SH-SY5Y (cell line): ENCODE measurements around the gene CLCNKA.

ENCODE experiments used
- GATA2 ChIP-seq: IDR thresholded peaks from 2 replicates; pipeline ENCODE4 v1.6.1; 2011; ENCODE audit warnings: mild to moderate bottlenecking, low read depth, low read length
- GATA3 ChIP-seq: IDR thresholded peaks from 2 replicates; pipeline ENCODE4 v1.6.1; 2011; ENCODE audit warnings: low read depth, mild to moderate bottlenecking, low read length, moderate library complexity

Gene CLCNKA

DNA sequence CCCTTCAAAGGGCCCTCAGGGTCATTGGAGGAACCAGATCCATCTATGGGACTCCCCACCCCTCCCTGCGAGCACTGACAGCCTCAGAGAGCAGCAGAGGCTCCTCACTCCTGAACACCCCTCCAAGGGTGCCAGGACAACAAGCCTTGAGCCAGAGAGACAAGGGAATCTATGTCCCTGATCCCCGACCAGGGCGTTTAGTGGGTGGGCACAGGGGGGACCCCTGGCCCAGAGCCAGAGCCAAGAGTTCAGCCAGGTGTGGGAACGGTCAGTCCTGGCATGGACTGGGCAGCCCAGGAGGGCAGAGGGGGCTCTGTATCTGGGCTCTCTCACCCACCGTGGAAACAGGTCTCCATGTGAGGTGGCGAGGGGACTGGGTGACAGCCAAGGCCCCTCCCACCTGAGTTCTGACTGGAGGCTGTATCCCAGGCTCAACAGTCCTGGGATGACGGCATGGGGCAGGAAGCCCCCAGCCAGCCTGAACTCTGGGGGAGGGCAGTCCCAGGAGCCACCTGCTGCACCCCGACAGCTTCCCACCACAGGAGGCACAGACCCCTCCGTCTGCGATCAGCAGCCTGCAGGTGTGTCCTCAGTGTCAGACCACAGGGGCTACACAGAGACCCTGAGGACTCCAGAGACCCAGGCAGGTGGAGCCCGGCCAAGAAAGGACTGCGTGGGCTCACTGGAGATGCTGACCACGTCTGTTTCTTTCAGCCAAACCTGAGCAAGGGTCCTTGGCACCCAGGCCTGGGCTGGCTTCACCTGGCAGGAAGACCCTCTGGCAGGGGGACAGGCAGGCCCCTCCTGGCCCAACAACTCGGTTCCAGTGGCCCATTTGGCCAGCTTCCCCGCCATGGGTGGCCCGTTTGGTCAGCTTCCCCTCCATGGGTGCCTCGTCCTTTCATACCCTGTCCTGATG, 29.0 kb upstream of the CLCNKA start:
- TF ChIP-seq GATA3 (no peak), GATA2 (no peak)

DNA sequence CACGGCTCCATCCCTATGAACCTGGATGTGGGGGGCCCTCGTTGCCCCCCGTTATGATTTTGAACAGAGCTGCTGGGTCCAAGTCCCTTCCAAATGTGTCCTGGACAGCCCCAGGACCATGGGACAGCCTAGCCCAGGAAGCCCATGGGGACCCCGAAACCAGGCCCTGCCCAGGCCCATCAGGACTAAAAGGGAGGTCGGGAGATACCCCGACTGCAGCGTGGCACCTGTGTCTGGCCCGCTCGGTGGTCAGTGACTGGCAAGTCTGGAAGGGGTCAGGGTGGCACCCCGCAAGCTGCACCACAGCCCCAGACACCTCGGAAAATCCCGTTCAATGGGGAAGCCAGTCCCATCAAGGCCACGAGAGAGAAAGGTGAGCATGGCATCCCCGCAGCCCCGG, 28.2 kb upstream of the CLCNKA start:
- no peak for TF ChIP-seq GATA3
- TF ChIP-seq GATA2, result no peak

DNA sequence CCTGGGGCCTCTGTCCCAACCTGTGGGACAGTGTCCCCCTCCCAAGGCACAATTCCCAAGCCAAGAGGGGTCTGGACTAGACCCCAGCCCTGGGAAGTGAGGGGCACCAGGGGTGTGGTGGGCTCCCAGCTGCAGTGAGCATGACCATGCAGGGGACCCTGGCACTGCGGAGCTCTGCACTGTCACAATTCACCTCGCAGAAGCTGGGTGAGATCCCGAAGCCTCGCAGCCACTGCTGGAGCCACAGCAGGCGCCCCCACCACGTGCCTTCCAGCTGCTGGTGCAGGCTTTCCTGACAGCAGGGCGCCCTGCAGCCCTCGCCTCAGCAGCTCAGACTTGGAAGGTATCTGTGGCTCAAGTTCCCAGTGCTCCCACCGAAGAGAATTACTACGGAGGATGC, 27.8 kb upstream of the CLCNKA start:
- TF ChIP-seq GATA3, result no peak
- no peak for TF ChIP-seq GATA2

- TF ChIP-seq GATA2 (no peak), GATA3 (no peak)
These were observed 27.1 kb upstream of the CLCNKA start for GRCh38 chr1:15994590-15995351.

DNA sequence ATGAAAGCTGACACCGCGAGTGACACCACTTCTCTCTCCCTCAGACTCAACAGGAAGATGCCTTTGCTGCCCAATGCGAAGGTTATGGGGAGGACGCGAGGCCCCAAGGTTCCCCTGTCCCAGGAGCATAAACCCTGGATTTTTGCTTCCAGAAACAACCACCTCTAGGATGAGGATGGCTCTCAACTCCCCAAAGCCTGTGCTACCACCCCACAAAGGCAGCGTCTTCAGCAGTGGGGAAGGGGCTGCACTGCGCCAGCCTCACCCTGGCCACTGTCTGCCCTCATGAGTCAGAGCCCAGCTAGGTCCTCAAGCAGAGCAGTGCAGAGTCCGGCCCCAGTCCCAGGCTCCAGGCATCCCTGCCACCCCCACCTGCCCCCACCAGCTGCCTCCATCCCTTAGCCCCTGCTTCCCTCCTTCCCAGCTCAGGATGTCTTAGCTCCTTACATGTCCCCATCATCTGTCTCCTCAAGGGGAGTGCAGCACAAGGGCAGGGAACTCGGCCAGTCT, 24.7 kb upstream of the CLCNKA start:
- TF ChIP-seq GATA3 (no peak), GATA2 (no peak)

DNA sequence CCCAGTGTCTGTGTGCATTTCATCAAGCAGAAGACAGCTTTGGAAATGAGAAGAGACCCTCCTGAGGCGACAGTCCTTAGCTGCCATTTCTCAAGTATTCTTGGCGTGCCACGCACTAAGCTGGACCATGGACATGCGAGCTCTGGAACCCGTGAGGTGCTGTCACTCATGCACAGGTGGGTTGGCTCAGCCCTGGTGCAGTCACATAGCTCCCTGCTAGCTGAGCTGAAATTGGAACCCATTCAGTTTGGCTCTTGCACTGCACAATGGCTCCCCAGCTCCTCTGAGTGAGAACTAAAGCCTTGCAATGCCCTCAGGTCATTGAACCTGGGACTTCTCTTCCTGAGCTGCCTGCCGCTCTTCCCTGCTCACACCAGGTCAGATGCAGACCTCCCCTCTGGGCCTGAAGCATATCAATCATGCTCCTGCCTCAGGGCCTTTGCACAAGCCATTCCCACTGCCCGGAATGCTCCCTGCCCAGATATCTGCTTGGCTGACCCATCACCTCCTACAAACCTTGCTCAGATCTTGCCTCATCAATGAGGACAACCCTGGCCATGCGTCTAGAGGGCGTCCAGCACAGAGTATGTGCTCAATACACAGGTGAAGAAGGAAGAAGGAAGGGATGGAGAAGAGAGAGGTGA, 24.1 kb upstream of the CLCNKA start:
- TF ChIP-seq GATA2 (no peak), GATA3 (no peak)

DNA sequence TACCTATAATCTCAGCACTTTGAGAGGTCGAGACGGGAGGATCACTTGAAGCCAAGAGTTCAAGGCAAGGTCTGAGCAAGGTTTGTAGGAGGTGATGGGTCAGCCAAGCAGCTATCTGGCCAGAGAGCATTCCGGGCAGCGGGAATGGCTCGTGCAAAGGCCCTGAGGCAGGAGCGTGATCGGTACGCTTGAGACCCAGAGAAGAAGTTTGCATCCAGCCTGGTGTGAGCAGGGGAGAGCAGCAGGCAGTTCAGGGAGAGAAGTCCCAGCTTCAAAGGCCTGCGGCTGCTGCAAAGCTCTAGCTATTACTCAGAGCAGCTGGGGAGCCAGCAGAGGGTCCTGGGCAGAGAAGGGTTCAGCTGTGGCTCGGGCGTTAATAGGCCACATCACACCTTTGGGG, 22.9 kb upstream of the CLCNKA start:
- TF ChIP-seq GATA2, result no peak
- no peak for TF ChIP-seq GATA3

- TF ChIP-seq GATA3, result no peak
- no peak for TF ChIP-seq GATA2
These were observed 16.2 kb upstream of the CLCNKA start for GRCh38 chr1:16005597-16005996.

GRCh38 chr1:16006010-16006409, 15.8 kb upstream of the CLCNKA start:
- TF ChIP-seq GATA3 (no peak), GATA2 (no peak)

- no peak for TF ChIP-seq GATA2
- TF ChIP-seq GATA3, result no peak
These were observed 15.0 kb upstream of the CLCNKA start for GRCh38 chr1:16006552-16007485.

DNA sequence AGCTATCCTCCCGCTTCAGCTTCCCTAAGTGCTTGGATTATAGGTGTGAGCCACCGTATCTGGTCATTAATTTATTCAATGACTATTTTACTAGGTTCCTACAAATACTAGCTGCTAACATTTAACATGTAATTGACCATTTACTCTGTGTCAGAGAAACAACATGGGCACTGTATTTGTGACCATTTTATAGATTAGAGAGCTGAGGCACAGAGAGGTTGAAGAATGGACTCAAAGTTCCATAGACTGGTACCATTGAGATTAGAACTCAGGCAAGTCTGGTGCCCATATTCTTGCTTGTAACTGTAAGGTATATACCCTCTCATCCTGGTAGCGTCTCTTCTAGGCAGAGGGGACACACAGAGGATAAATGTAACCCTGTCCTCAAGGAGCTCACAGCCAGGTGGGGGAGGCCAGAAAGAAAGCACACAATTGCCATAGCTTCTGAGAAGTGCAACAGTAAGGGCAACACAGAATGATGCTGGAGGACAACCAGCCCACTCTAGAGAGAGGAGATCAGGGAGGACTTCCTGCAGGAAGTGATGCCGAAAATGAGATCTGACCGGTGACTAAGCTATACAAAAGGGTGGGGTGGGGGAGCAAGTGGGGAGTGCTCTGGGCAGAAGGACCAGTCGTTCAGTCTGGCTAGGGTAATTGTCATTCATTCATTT, 14.0 kb upstream of the CLCNKA start:
- TF ChIP-seq GATA3 (no peak), GATA2 (no peak)

DNA sequence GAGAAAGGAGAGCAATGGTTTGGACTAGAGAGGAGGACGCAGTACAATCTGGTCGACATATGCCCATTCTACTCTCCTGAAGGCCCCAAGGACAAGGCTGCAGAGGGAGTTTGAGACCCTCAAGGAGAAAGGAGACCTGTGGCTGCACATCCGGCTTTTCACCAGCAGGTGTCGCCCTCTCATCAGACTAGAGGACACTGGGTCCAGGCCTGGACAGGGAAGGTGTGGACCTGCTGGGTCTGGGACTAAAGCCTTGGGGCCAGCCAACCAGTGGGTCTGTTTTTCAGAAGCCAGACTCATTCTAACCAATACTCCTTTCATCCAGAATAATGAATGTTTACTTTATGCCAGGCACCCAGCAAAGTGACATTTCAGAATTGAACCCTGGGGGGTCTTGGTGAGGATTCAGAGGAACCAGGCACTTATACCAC, 12.8 kb upstream of the CLCNKA start:
- TF ChIP-seq GATA3 (no peak), GATA2 (no peak)

GRCh38 chr1:16009678-16010077, 12.2 kb upstream of the CLCNKA start:
- TF ChIP-seq GATA2 (no peak), GATA3 (no peak)
